GM21423 (cell line): ENCODE data around the gene TUBGCP2.

Experiments used
- ATAC-seq: cut with Tn5 transposase; IDR thresholded peaks from one replicate; pipeline ENCODE4 v1.9.1; 2021; ENCODE audit warnings: mild to moderate bottlenecking, moderate library complexity; ENCODE audit not compliant: unreplicated experiment

The TUBGCP2 gene, protein sequence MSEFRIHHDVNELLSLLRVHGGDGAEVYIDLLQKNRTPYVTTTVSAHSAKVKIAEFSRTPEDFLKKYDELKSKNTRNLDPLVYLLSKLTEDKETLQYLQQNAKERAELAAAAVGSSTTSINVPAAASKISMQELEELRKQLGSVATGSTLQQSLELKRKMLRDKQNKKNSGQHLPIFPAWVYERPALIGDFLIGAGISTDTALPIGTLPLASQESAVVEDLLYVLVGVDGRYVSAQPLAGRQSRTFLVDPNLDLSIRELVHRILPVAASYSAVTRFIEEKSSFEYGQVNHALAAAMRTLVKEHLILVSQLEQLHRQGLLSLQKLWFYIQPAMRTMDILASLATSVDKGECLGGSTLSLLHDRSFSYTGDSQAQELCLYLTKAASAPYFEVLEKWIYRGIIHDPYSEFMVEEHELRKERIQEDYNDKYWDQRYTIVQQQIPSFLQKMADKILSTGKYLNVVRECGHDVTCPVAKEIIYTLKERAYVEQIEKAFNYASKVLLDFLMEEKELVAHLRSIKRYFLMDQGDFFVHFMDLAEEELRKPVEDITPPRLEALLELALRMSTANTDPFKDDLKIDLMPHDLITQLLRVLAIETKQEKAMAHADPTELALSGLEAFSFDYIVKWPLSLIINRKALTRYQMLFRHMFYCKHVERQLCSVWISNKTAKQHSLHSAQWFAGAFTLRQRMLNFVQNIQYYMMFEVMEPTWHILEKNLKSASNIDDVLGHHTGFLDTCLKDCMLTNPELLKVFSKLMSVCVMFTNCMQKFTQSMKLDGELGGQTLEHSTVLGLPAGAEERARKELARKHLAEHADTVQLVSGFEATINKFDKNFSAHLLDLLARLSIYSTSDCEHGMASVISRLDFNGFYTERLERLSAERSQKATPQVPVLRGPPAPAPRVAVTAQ

DNA sequence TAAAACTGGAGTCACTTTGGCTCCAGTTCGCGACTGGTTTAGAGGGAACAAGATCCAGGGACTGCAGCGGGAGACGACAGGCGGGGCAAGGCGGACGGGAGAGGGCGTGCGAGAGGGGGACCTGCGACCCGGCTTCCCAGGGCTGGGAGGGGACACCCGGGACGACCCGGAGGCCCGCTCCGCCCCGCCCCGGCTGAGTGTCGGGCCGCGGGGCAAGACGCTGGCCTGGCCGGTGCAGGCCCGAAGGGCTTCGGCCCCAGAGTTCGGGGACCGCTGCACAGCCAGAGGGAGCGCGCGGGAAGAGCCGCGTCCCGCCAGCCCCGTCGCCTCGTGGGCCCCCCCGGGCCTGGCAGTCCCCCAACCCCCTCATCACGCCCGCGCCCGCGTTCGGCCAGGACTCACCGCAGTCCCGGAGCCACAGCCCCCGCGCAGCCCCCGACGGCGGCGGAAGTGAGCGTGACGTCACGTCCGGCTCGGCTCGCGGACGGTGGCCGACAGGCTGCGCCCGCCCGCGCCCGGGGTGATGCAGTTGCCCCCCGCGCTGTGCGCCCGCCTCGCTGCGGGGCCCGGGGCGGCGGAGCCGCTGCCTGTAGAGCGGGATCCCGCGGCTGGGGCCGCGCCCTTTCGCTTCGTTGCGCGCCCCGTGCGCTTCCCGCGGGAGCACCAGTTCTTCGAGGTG is at the start of gene TUBGCP2, which contains the start of gene ZNF511:
TUBGCP2 (minus strand) TSS at position 452 of the 679 bp plus-strand sequence. CDS start 5,931 bp downstream, outside the sequence.
ZNF511 (plus strand) TSS at position 494 of the 679 bp plus-strand sequence; CDS start at position 524, 30 bp downstream.
- ATAC-seq: peak; percentile 70

DNA sequence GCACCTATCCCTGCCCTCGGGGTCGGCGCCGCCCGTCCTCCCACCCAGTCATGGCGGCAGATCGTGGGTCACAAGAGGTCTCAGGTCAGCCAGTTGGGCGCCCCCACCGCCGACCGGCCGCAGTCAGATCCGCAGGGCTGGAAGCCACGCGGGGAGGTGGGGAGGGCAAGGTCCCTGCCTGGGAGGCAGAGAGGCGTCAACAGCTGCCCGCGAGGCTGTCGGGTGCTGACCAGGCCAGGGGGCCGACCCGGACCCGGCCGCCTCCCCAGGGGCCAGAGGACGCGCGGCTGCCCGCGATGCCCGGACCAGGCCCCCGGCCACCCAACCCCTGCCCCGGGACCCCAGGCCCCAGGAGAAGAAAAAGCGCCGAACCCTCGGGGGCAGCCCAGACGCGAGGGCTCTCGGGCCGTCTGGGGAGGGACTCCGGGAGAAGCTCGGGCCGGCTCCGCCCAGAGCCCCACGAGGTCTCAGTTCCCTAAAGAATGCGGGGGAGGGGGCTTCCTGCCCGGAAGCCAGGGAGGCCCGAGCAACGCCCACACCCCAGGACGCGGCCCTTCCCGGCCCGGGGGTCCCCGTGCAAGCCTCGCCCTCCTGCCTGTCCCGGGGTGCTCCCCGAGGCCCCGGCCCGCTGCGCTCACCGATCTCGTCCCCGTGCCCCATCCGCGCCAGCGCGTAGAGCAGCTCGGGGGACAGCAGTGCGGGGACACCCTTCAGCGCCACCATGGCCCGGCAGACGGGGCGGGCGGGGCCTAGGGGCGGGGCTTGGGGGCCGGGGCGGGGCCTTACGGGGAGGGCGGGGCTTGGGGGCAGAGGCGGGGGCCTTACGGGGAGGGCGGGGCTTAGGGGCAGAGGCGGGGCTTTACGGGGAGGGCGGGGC is 48.9 kb upstream of the TUBGCP2 start, which contains the start of gene FUOM:
FUOM (minus strand) TSS at position 735 of the 877 bp plus-strand sequence; CDS start at position 723, 12 bp downstream.
- peak; percentile 70 for ATAC-seq

DNA sequence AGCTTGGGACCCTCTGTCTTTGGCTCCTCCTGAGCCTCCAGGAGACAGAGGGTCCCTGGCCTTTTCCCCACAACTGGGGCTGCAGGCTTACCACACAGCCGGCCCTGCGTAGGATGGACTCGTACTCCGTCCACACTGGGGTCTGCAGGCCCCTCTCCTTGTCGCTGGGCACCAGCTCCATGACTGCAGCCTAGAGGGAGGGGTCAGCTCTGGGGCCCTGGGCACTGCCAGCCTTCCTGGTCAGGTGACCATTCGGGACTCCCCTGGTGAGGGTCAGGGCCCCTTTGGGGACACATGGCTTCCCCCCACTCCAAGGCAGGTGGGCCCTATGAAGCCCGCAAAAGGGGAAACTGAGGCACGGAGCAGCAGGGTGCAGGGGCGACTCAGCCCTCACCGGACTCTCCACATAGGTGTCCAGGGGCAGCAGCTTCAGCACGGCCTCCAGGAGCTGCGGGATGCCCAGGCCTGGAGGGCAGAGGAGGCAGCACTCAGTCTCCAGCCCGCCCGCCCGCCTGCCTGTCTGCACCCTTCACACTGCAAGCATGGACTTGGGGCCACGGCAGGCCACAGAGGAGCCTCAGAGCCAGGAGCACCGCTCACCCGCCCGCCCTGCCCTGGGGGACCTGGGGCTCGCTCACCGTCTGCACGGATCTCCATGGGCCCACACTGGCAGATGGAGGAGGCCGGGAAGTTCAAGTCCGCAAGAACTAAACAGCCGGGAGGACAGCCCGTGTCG is 48.0 kb upstream of the TUBGCP2 start:
- ATAC-seq: no peak

DNA sequence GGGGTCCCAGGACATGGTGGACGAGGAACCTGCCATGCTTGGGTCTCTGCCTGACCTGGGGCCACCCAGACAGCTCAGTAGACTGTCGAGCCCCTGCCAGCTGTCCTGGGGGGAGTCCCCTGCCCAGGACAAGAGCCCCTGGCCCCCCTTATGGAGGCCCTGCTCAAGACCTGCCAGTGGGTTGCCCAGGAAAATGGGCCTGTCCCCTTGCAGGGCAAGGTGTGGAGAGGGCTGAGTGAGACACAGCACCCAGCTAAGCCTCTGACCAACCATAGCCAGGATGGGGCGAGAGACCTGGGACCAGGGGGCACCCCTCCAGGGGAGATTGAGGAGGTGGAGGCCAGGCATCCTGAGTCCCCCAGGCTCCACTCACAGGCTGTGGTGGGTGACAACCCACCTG is 47.3 kb upstream of the TUBGCP2 start:
- no peak for ATAC-seq

DNA sequence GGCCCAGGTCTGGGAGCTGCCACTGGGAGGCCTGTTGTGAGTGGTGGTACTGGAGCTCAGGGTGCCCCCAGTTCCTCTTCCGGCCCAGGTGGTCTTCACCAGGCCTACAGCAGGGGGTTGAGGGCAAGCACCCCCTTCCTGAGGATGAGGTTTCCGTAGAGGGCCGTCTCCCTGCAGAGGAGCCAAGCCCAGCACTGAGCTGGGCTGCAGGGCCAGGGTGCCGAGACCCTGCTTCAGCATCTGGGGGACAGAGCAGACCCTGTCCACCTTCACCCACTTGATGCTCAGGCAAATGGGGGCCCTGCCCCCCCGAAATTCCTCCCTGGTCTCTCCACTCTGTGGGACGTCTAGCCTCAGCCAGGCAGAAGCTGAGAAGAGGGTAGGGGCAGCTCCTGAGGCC is 46.6 kb upstream of the TUBGCP2 start:
- no peak for ATAC-seq

DNA sequence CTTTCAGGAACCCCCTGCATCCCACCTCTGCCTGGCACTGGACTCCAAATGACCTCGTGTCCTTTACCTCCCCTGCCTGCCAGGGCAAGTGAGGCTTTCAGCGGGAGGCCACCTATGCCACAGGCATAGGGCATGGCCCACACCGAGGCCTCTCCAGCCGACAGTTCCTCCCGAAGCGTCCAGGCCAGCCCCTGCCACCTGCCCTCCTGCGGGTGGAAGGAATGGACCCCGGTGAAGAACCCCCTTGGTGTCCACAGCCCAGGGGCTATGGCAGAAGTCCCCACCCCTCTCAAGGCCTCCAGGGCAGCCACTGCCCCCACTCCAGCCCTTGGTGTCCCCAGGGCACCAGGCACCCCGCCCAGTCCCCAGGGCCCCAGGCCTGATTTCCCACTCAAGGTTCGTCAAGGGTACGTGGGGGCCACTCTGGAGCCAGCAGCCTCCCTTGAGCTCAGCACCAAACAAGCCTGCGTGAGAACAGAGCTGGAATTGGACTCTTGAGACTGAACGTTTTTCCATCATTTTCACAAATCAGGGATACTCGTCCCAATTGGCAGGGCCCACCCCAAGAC is 46.1 kb upstream of the TUBGCP2 start:
- no peak for ATAC-seq

DNA sequence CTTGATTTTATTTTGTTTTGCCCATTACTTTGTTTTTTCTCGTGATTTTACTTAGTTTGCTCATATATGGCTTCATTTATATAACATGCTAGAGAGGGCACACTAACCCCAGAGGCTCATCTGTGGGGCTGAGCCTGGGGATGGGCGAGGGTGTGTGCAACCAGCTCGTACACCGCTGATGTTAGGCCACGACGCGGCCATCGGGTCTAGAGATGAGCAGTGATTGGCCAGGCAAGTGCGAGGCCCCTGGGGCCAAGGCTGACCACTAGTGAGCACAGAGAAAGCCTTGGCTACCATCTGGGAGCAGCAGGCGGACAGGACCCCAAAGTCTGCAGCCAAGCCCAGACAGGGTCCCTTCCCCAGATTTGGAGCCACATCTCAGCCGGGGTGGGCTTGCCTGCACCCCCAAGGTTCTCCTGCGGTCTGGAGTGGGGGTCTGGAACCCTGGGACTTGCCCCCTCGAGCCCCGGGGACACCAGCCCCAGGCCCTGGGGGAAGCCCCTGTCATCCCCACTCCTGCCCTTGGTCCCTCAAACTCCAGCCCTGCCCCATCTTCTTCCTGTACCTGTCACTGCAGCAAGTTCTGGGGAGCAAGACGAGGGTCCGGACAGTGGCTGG is 45.4 kb upstream of the TUBGCP2 start:
- no peak for ATAC-seq

DNA sequence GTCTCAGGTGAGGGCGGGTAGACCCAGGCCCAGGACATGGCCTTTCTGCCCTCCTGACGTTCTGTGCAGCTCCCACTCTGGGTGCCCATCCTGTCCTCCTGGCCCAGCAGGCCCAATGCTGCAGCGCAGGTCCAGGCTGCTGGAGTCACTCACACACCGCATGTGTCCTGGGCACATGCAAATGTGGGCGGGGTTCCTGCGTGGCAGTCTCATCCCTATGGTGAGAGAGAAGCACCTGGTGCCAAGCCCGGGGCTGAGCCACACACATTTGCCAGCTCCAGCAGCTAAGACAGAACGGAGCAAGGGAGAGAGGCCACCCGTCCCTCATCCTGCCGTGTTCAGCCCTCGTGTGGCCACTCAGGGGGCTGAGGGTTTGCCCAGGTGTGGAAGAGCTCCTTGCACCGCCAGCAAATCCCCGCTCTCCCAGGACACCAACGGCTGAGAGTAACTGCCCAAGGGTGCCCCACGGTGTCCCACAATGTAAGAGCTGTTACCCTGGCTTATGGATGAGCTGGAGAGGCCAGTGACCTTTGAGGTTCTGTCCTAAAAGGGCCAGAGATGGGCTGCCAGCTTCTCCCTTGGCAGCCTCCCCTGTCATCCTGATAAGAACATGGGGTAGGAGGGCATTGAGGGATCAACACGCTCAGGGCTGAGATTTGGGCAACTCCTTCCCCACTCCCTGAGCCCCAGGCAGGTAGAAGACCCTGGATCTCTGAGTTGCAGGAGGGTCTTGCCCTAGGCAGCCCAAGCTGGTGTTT is 44.7 kb upstream of the TUBGCP2 start:
- ATAC-seq: no peak

DNA sequence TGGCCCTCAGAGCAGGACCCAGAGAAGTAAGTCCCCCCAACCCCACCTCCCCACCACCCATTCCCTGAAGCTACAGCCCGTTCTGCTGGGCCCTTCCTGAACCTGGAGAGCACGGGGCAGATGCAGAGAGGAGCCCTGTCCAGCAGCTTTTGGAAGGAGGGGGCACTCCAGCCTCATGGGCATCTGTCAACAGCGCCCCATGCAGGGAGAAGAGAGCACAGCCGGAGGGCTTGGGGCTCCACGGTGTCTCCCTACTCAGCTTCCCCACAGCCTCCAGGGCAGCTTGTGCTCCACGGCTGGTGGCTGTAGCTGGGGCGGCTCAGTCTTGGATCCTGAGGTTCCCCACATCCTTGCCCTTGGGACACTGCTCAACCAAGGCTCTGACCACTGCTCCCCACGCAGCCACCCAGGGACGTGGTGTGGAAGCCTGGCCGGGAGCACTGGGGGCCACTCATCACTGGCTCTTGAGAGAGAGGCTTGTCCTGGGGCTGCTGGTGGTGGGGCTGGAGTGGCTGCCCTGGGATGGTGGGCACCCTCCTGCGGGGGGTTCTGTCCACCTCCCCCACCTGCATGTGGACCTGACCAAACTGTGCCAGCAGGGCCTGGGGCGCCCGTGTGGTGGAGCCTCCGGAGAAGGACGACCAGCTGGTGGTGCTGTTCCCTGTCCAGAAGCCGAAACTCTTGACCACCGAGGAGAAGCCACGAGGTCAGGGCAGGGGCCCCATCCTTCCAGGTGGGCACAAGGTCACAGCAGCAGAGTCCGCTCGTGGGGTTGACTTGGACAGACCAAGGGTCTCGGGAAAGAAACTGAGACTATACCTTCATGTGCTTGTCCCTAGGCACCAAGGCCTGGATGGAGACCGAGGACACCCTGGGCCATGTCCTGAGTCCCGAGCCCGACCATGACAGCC is 43.0 kb upstream of the TUBGCP2 start:
- ATAC-seq: no peak

DNA sequence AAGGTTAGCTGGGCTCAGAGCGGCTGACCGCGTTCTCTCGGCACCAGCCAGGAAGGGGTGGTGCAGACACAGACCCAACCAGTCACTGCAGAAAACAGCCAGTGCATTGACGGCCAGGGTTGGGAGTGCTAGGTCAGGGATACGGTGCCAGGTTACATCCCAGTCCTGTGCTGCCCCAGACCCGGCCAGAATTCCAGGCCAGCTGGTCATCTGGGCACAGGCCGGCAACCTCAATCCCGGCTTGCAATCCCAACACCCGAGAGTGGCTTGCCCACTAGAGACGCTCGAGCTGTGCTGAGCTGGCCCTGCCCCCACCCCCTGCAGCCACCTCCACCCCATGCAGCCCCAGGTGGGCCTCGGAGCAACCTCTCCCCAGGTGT is 42.3 kb upstream of the TUBGCP2 start:
- ATAC-seq: no peak

DNA sequence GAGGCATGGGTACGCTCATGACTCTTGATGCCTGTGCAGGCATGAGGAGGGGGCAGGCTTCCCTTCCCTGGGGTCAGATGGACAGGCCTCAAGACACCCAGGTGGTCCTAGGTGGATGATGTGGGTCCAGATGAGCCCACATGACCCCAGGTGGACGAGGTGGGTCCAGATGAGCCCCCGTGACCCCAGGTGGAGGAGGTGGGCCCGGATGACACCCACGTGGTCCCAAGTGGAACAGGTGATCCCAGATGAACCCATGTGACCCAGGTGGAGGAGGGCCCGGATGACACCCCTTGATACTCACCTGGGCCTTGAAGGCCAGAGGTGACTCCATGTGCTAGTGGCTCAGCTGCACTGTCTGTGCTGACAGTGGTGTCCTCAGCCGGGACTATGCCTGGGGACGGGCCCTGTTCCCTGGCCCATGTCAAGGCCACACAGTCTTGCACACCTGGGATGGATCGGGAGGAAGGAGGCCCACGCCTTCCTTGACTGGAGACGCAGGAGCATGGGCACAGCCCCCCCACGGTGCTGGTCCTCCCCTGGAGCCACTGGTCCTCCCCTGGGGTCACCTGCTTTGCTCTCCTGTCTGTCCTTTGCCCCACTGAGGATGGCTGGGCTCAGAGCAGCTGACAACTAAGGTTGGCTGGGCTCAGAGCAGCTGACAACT is 41.7 kb upstream of the TUBGCP2 start:
- no peak for ATAC-seq

DNA sequence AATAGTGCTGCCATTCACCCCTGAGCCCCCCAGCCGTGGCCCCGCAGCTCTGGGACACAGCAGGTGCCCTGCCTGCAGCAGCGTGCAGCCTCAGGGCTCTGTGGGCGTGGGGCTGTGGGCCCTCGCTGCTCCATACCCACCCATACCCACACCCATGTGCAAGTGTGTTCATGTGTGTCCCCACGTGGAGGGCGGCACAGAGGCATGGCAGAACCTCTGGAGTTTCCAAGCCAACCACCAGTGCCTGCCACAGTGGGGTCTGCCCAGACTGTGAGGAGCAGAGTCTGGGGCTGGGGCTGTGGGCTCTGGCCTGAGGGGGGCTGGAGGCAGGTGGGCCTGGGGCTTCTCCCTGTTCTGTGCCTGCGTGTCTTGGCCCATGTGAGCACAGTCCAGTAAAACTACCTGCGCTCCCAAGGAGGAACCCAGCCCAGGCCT is 40.9 kb upstream of the TUBGCP2 start:
- ATAC-seq: no peak

DNA sequence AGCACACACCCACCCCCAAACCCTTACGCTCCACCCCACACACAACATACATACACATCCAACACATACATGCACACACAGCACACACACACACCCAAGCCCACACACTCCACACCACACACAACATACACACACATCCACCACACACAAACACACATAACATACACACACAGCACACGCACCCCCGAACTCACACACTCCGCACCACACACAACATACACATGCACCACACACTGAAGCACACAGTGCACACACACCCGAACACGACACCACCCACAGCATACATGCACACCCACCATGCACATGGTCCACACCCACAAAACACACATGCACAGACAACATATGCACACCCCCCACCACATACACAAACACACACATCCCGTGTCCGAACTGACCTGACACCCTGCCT is 40.5 kb upstream of the TUBGCP2 start:
- ATAC-seq: no peak

DNA sequence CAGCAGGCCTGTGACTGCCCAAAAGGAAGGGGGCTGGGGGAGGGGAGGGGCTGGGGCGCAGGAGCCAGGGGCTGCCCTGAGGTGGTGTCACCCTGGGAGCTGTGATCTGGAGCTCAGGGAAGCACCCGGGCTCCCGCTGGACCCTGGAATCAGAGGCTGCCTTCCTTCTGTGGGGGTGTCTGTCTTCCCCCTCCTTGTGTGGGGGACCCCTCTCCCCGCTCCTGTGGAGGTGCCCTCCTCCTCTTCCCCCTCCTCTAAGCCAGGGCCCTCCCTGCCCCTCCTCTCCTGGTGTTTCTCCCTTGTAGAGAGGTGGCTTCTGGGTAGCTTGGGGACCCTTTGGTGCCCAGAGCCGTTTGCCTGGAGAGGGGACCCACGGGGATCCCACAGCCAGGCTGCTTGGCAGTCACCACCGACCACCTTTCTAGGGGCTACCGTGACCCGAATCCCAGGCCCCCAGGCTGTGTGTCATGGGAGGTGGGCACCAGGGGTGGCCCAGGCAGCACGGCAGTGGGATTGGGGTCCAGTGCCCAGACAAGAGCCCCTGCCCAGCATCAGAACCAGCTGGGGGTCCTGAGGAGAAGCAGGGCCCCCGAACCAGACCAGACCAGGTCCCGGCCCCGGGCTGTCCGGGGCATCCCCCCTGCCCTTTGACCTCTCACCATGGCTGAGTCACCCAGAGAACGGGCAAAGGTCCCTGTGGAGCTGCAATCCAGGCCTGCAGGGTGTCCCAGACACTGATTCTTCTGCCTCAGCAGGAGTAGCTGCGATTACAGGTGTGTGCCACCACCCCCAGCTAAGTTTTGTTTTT is 39.2 kb upstream of the TUBGCP2 start:
- no peak for ATAC-seq

DNA sequence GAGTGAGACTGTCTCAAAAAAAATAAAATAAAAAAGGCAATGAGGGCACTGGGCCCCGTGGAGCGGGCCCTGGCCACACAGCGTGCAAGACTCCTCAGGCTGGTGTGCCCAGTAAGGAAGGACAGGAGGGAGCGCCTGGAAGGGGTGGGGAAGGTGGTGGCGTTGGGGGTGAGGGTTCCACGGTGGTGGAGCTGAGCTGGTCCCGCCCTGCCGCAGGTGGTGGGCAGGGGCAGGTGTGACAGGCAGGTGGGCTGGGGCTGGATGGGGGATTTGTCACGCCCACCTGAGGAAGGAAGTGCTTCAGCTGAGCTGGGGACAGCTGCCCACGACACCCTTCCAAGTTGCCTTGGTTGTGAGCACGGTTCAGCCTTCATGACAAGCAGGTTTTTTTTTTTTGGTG is 37.7 kb upstream of the TUBGCP2 start:
- ATAC-seq: no peak
